Measurements from ENCODE around the gene LRRC43. TPM values are rescaled to one million over a fixed set of nuclear protein-coding genes. Genes with fewer than 3 reads are reported as not detected.
"Not testable (repeated sequence)": the region's sequence is repeated elsewhere in the genome, so short reads cannot be mapped to it uniquely, and the experiment has no call there.

LRRC43 gene
- polyA plus RNA-seq, 3 donors = 0.22 to 0.33 TPM; not detected in 1

GRCh38 chr12:122148657-122149056 is 34.3 kb upstream of the LRRC43 start:
- 46 to 58% (median 51%) methylated on average over 6 of the region's 6 CpGs for WGBS, 3 donors
- no peak overlapping the region for H3K27ac ChIP-seq (ENCODE audit: low read depth, low read length)

GRCh38 chr12:122150127-122150681 is 32.7 kb upstream of the LRRC43 start:
- 69 to 73% (median 72%) methylated on average over 8 of the region's 8 CpGs for whole genome bisulfite sequencing, 3 donors
- H3K27ac ChIP-seq (ENCODE audit: low read depth, low read length) = no peak overlapping the region

- WGBS, 3 donors = 87 to 93% (median 90%) methylated on average over 9 of the region's 9 CpGs
- no peak overlapping the region for H3K27ac ChIP-seq (ENCODE audit: low read depth, low read length)
These were observed 30.2 kb upstream of the LRRC43 start for GRCh38 chr12:122152754-122153153.

- H3K27ac ChIP-seq (ENCODE audit: low read depth, low read length) = no peak overlapping the region
- 79 to 89% (median 81%) methylated on average over 10 of the region's 10 CpGs for WGBS, 3 donors
These were observed 27.2 kb upstream of the LRRC43 start for GRCh38 chr12:122155705-122156104.

GRCh38 chr12:122158700-122159285 is 24.1 kb upstream of the LRRC43 start:
- H3K27ac ChIP-seq (ENCODE audit: low read depth, low read length) = no peak overlapping the region
- WGBS, 3 donors = 88 to 92% (median 91%) methylated on average over 7 of the region's 7 CpGs

GRCh38 chr12:122159882-122160281 is 23.0 kb upstream of the LRRC43 start:
- WGBS, 3 donors = 63 to 77% (median 74%) methylated on average over 4 of the region's 4 CpGs
- no peak overlapping the region for H3K27ac ChIP-seq (ENCODE audit: low read depth, low read length)

GRCh38 chr12:122160761-122161160 is 22.2 kb upstream of the LRRC43 start:
- no peak overlapping the region for H3K27ac ChIP-seq (ENCODE audit: low read depth, low read length)
- WGBS, 3 donors = 82 to 86% (median 84%) methylated on average over 11 of the region's 11 CpGs

GRCh38 chr12:122161682-122162081 is 21.2 kb upstream of the LRRC43 start:
- H3K27ac ChIP-seq (ENCODE audit: low read depth, low read length) = no peak overlapping the region
- WGBS, 3 donors = 51 to 76% (median 61%) methylated on average over 8 of the region's 8 CpGs

- 82 to 88% (median 86%) methylated on average over 3 of the region's 3 CpGs for WGBS, 3 donors
- no peak overlapping the region for H3K27ac ChIP-seq (ENCODE audit: low read depth, low read length)
These were observed 19.9 kb upstream of the LRRC43 start for GRCh38 chr12:122162976-122163375.

GRCh38 chr12:122166422-122167349 is 16.2 kb upstream of the LRRC43 start:
- 72 to 83% (median 81%) methylated on average over 22 of the region's 22 CpGs for WGBS, 3 donors
- H3K27ac ChIP-seq (ENCODE audit: low read depth, low read length) = no peak overlapping the region

- H3K27ac ChIP-seq (ENCODE audit: low read depth, low read length) = no peak overlapping the region
- WGBS, 3 donors = 78 to 83% (median 80%) methylated on average over 10 of the region's 10 CpGs
These were observed 15.5 kb upstream of the LRRC43 start for GRCh38 chr12:122167356-122167925.

- H3K27ac ChIP-seq (ENCODE audit: low read depth, low read length) = no peak overlapping the region
- 85 to 89% (median 88%) methylated on average over 3 of the region's 3 CpGs for WGBS, 3 donors
These were observed 14.4 kb upstream of the LRRC43 start for GRCh38 chr12:122168492-122168891.

GRCh38 chr12:122171399-122171798 is 11.5 kb upstream of the LRRC43 start:
- WGBS, 3 donors = 87 to 90% (median 90%) methylated on average over 5 of the region's 5 CpGs
- H3K27ac ChIP-seq (ENCODE audit: low read depth, low read length) = no peak overlapping the region

- H3K27ac ChIP-seq (ENCODE audit: low read depth, low read length) = no peak overlapping the region
- 59 to 71% (median 64%) methylated on average over 17 of the region's 17 CpGs for WGBS, 3 donors
These were observed 10.5 kb upstream of the LRRC43 start for GRCh38 chr12:122172262-122172939.

- 86 to 91% (median 88%) methylated on average over 17 of the region's 17 CpGs for WGBS, 3 donors
- no peak within 1 kb of the TSS for H3K27ac ChIP-seq (ENCODE audit: low read depth, low read length)
These were observed 8.6 kb upstream of the LRRC43 start, which contains the start of gene IL31 for GRCh38 chr12:122174155-122174845. Gene IL31 (minus strand): TSS chr12:122174221. CDS start chr12:122174172, 49 bp downstream.

- 81 to 87% (median 84%) methylated on average over 4 of the region's 4 CpGs for WGBS, 3 donors
- not testable (repeated sequence) for H3K27ac ChIP-seq (ENCODE audit: low read depth, low read length)
These were observed 6.5 kb upstream of the LRRC43 start for GRCh38 chr12:122176473-122176872.

GRCh38 chr12:122183588-122183940 is 641 bp downstream of the LRRC43 start:
- WGBS, 3 donors = 79 to 83% (median 79%) methylated on average over 10 of the region's 10 CpGs
- no peak overlapping the region for H3K27ac ChIP-seq (ENCODE audit: low read depth, low read length)

GRCh38 chr12:122184517-122184916 is 1.6 kb downstream of the LRRC43 start:
- H3K27ac ChIP-seq (ENCODE audit: low read depth, low read length) = no peak overlapping the region
- WGBS, 3 donors = 56 to 86% (median 57%) methylated on average over 18 of the region's 18 CpGs

All from adipose tissue (tissue), 3 donors.